HepG2 (cell line): Measurements from ENCODE around the gene PLCL1. TPM values are rescaled to one million over a fixed set of nuclear protein-coding genes. Genes with fewer than 3 reads are reported as not detected.
A peak's percentile ranks its signal among the peaks of the same experiment; 100 is the strongest.

Experiments used
- ATAC-seq: fragments of 200-7000 bp; cut with Tn5 transposase; 3 replicates; pipeline ENCODE4 v1.9.1; 2020; ENCODE audit warnings: mild to moderate bottlenecking, moderate library complexity
- BruUV-seq: library from RNA; stranded (reverse); fragments of 400-500 nt; replicated peaks from 2 replicates; lab custom pipeline; 2021; lab: Mats Ljungman, UMichigan
- CTCF ChIA-PET: fragments of 300-600 bp; formaldehyde crosslinking; extraction: SDS; loops from one replicate; lab custom pipeline; 2021; ENCODE audit warnings: low total read pairs, inconsistent platforms, low intra/inter-chr PET ratio; lab: Yijun Ruan, JAX
- POLR2A ChIA-PET: fragments of 350-600 bp; sonication (Branson Sonifier 250); formaldehyde crosslinking; loops from one replicate; lab custom pipeline; 2020; ENCODE audit warnings: antibody characterized with exemption, inconsistent platforms; lab: Yijun Ruan, JAX
- DNase-seq: peaks from one replicate; pipeline ENCODE4 v3.0.0-alpha.2; 2015; ENCODE audit warnings: low spot score
- FAIRE-seq: peaks from 3 replicates; lab custom pipeline; 2011; peaks lifted over from hg19 to GRCh38; lab: Jason Lieb, UNC
- H2AFZ ChIP-seq: one replicate; pipeline ENCODE4 v1.6.1; 2011; ENCODE audit warnings: low read length, inconsistent platforms
- H3K27ac ChIP-seq: fragments of 300-600 bp; 3 replicates; pipeline ENCODE4 v1.8.0; 2011; ENCODE audit warnings: mixed run types, mild to moderate bottlenecking, mixed read lengths, low read length, inconsistent platforms; ENCODE audit not compliant: insufficient read depth; ENCODE audit errors: extremely low read length
- H3K27me3 ChIP-seq, 2 experiments: fragments of 200-600 bp in 1 of 2; 2 replicates in 1 of 2; 3 replicates in 1 of 2; pipeline versions ENCODE4 v1.6.0 to v1.8.0; 2011; ENCODE audit warnings: low read length in 2 of 2, mild to moderate bottlenecking in 2 of 2, moderate library complexity in 2 of 2, inconsistent platforms in 1 of 2; ENCODE audit not compliant: insufficient read depth in 2 of 2, control insufficient read depth in 1 of 2
- H3K36me3 ChIP-seq, 2 experiments: fragments of 200-600 bp in 1 of 2; replicated peaks in 1 of 2; 2 replicates in 1 of 2; 3 replicates in 1 of 2; pipeline versions ENCODE4 v1.5.1 to v1.8.0; 2011; ENCODE audit warnings: low read length in 2 of 2, inconsistent platforms in 1 of 2; ENCODE audit not compliant: insufficient read depth in 2 of 2, control insufficient read depth in 1 of 2
- H3K4me1 ChIP-seq: 2 replicates; pipeline ENCODE4 v1.5.1; 2012; ENCODE audit warnings: low read length, inconsistent platforms; ENCODE audit not compliant: insufficient read depth
- H3K4me2 ChIP-seq: 2 replicates; pipeline ENCODE4 v1.6.0; 2011; ENCODE audit warnings: low read depth, low read length, inconsistent platforms
- H3K4me3 ChIP-seq, 3 experiments: fragments of 200-600 bp in 1 of 3; sonication (generic), shearing (Covaris generic) in 1 of 3; replicated peaks in 1 of 3; 2 replicates each; pipeline ENCODE4 v1.5.1; 2011 to 2016; ENCODE audit warnings: low read length in 3 of 3, inconsistent platforms in 2 of 3, low read depth in 2 of 3, mild to moderate bottlenecking in 2 of 3, control low read depth in 1 of 3, mixed read lengths in 1 of 3; ENCODE audit not compliant: insufficient read depth in 1 of 3
- H3K79me2 ChIP-seq: one replicate; pipeline ENCODE4 v1.6.1; 2011; ENCODE audit warnings: low read length, inconsistent platforms; ENCODE audit not compliant: insufficient read depth
- H3K9ac ChIP-seq: 2 replicates; pipeline ENCODE4 v1.6.0; 2011; ENCODE audit warnings: mild to moderate bottlenecking, low read depth, low read length, inconsistent platforms; ENCODE audit not compliant: insufficient read depth
- H3K9me3 ChIP-seq: 2 replicates; pipeline ENCODE4 v1.5.1; 2012; ENCODE audit warnings: mild to moderate bottlenecking, low read length
- H4K20me1 ChIP-seq: 2 replicates; pipeline ENCODE4 v1.6.0; 2011; ENCODE audit warnings: inconsistent platforms, mild to moderate bottlenecking, low read length, moderate library complexity; ENCODE audit not compliant: insufficient read depth
- ARID2 ChIP-seq: sonication (generic); formaldehyde crosslinking; IDR thresholded peaks from 2 replicates; pipeline ENCODE4 v1.8.1; 2022; ENCODE audit warnings: mild to moderate bottlenecking, missing genetic modification reagents, borderline replicate concordance
- BHLHE40 ChIP-seq: IDR thresholded peaks from 2 replicates; pipeline ENCODE4 v1.6.1; 2011; ENCODE audit warnings: low read length, improper control_type of control experiment
- ELF4 ChIP-seq: sonication (generic); formaldehyde crosslinking; IDR thresholded peaks from 2 replicates; pipeline ENCODE4 v1.5.0; 2020; ENCODE audit warnings: missing genetic modification reagents, mild to moderate bottlenecking, moderate library complexity, borderline replicate concordance
- JUNB ChIP-seq: sonication (generic); formaldehyde crosslinking; IDR thresholded peaks from 2 replicates; pipeline ENCODE4 v1.8.0; 2022; ENCODE audit warnings: missing genetic modification reagents, mild to moderate bottlenecking, borderline replicate concordance
- KDM2A ChIP-seq: sonication (generic); formaldehyde crosslinking; IDR thresholded peaks from 2 replicates; pipeline ENCODE4 v1.4.0; 2020; ENCODE audit warnings: low read depth, missing genetic modification reagents, borderline replicate concordance
- KDM6A ChIP-seq: IDR thresholded peaks from 2 replicates; pipeline ENCODE4 v1.6.1; 2016; ENCODE audit warnings: low read depth
- MAFF ChIP-seq: IDR thresholded peaks from 2 replicates; pipeline ENCODE4 v1.6.1; 2011; ENCODE audit warnings: low read depth, low read length, improper control_type of control experiment
- MAFK ChIP-seq, 2 experiments: IDR thresholded peaks in 1 of 2; conservative IDR thresholded peaks in 1 of 2; 2 replicates each; pipeline ENCODE4 v1.6.1; 2011; ENCODE audit warnings: improper control_type of control experiment in 2 of 2, low read length in 2 of 2
- MBD4 ChIP-seq: IDR thresholded peaks from 2 replicates; pipeline ENCODE4 v1.6.1; 2012; ENCODE audit warnings: low read length, inconsistent platforms, borderline replicate concordance
- MTF1 ChIP-seq: sonication (generic); formaldehyde crosslinking; IDR thresholded peaks from 2 replicates; pipeline ENCODE4 v1.5.0; 2020; ENCODE audit warnings: missing genetic modification reagents
- NR2F6 ChIP-seq, 2 experiments: IDR thresholded peaks; 2 replicates each; pipeline ENCODE4 v1.6.1; 2016; ENCODE audit warnings: antibody characterized with exemption in 1 of 2, mild to moderate bottlenecking in 1 of 2
- PCBP1 ChIP-seq: fragments of 200-400 bp; formaldehyde crosslinking; IDR thresholded peaks from 2 replicates; pipeline ENCODE4 v1.6.1; 2017; ENCODE audit warnings: mild to moderate bottlenecking, low read depth, low read length, borderline replicate concordance
- SMAD3 ChIP-seq: sonication (generic); formaldehyde crosslinking; IDR thresholded peaks from 2 replicates; pipeline ENCODE4 v1.4.0; 2020; ENCODE audit warnings: missing genetic modification reagents
- TBX2 ChIP-seq: sonication (generic); formaldehyde crosslinking; IDR thresholded peaks from 2 replicates; pipeline ENCODE4 v1.5.0; 2020; ENCODE audit warnings: missing genetic modification reagents, mild to moderate bottlenecking, borderline replicate concordance
- ZNF251 ChIP-seq: sonication (generic); formaldehyde crosslinking; IDR thresholded peaks from 2 replicates; pipeline ENCODE4 v1.9.0; 2021; ENCODE audit warnings: mild to moderate bottlenecking, missing genetic modification reagents
- ZNF775 ChIP-seq: sonication (generic); formaldehyde crosslinking; IDR thresholded peaks from 2 replicates; pipeline ENCODE4 v1.4.0; 2020; ENCODE audit warnings: missing genetic modification reagents, mild to moderate bottlenecking, moderate library complexity, borderline replicate concordance
- WGBS: methylation state at CpG from one replicate; pipeline ENCODE4 v1.1.6; 2017; ENCODE audit warnings: low lambda C conversion rate; 5-methylcytosine and 5-hydroxymethylcytosine counted together
- in situ Hi-C: cut with HindIII; loops from 2 replicates; pipeline ENCODE4 v1.10.0; 2017; ENCODE audit warnings: low pct_unique_long_range_greater_than_20kb; ENCODE audit not compliant: extremely low pct_ligation_motif_present
- intact Hi-C: fragments of 100-400 bp; cut with micrococcal nuclease; formaldehyde crosslinking; loops from one replicate; pipeline ENCODE4 v1.10.0; 2022; ENCODE audit not compliant: unreplicated experiment
- polyA plus RNA-seq, 8 experiments: library from polyadenylated mRNA; depleted of rRNA in 3 of 8; stranded (reverse) in 7 of 8; unstranded in 1 of 8; fragments of >200 nt; fragmentation: Illumina TruSeq in 4 of 8; extraction: Trizol in 4 of 8; gene quantifications; 2 replicates each; pipeline versions ENCODE4 v1.2.1 to v1.2.3, GENCODE V29; 2011 to 2016; ENCODE audit warnings: low read depth in 4 of 8, missing spikeins in 1 of 8, mixed read lengths in 1 of 8; ENCODE audit not compliant: insufficient read depth in 1 of 8
- total RNA-seq, 5 experiments: library from RNA; depleted of rRNA; stranded (reverse); fragments of >200 nt; fragmentation: Illumina TruSeq; extraction: Trizol; gene quantifications; 2 replicates each; pipeline ENCODE4 v1.2.3, GENCODE V29; 2016; ENCODE audit warnings: low read depth in 1 of 5
- TF ChIP-seq, protein P1 (sequence below): IDR thresholded peaks from 2 replicates; pipeline ENCODE4 v1.6.1; 2016; ENCODE audit warnings: low read depth, borderline replicate concordance
- TF ChIP-seq, protein P2 (sequence below): sonication (generic); formaldehyde crosslinking; IDR thresholded peaks from 2 replicates; pipeline ENCODE4 v1.4.0; 2020; ENCODE audit warnings: mild to moderate bottlenecking, missing genetic modification reagents

Gene PLCL1
- total and polyA plus RNA-seq, 2 of the 13 experiments (the other 11 are each of a cell fraction or from before 2014, with no cell fraction given), result not detected

DNA sequence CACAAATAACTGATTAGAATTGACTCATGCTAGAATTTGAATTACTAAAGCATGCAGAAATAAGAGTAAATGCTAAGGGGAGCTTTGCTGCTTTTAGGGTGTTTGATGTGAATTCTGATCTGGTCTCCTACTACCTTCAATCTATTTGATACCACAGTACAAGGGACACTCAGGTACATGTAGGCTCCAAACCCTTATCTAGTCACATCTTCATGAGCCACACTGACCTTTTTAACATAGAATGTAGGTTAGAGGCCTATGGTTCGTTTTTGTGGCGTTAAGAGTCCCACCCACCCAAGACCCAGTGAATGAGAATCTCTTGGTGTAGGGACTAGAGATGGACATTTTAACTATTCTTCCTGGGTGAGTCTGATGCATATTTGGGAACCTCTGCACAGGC, 65.7 kb downstream of the PLCL1 start:
- intact Hi-C loops, result no loop called here
- BruUV-seq, result no TSS peak
- no peak for TF ChIP-seq TBX2 (CRISPR knock-in tag)
- TF ChIP-seq, all 625 proteins: peak for 0
- H3K4me3 ChIP-seq, result no peak overlapping the region
- no peak for ATAC-seq
- no peak overlapping the region for H3K4me2 ChIP-seq
- no peak overlapping the region for H3K27ac ChIP-seq
- in situ Hi-C loops, result no loop called here
- H4K20me1 ChIP-seq, result no peaks in the 10 kb centered on the region
- no peaks in the 10 kb centered on the region for H3K36me3 ChIP-seq
- H3K9me3 ChIP-seq, result no peaks in the 10 kb centered on the region
- H3K27me3 ChIP-seq, result no peaks in the 10 kb centered on the region
- FAIRE-seq, result no peak
- 11% methylated on average over 2 of the region's 2 CpGs for WGBS
- ChIA-PET POLR2A (no interaction called here), CTCF (no interaction called here)
- H3K4me1 ChIP-seq, result no peaks in the 10 kb centered on the region
- H3K9ac ChIP-seq, result no peak overlapping the region
- no peaks in the 10 kb centered on the region for H3K79me2 ChIP-seq
- no peak for DNase-seq
- H2AFZ ChIP-seq, result no peak overlapping the region

DNA sequence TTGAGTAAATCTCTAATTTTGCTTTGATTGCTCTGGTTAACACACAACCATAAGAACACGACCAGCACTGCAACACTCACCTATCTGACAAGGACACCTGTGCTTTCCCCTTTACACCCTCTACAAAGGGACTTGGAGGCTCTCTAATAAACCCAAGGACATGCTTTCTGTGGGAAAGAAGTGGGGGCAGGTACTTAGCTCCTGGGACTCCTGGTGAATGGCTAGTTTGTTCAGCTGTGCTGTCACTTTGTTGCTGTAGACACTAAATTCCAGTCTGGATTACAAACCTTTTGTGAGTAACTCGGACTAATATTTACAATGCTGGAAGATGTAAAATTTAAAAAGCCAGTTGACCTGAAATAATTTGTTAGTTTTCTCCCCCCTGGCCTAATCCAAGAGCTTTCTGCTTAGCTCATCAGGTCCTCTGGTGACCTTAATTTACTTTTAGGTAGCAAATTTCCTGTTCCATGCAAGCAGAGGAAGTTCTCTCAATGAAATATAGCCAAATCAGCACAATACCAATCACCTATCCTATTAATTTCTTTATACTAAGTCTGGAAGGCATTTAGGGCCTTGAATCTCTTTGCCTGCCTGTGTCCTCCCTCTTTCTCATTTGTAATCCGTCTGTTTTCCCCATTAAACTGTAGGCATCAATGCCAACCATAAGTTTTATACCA, 67.5 kb downstream of the PLCL1 start:
- Histone ChIP-seq H3K27ac (no peak overlapping the region), H3K27me3 (no peaks in the 10 kb centered on the region), H3K79me2 (no peaks in the 10 kb centered on the region), H3K9me3 (no peaks in the 10 kb centered on the region), H3K4me1 (no peaks in the 10 kb centered on the region), H3K36me3 (no peaks in the 10 kb centered on the region), H3K4me2 (no peak overlapping the region), H2AFZ (no peak overlapping the region), H3K9ac (no peak overlapping the region), H4K20me1 (no peaks in the 10 kb centered on the region), H3K4me3 (no peak overlapping the region)
- no peak for ATAC-seq
- POLR2A ChIA-PET, result no interaction called here
- no TSS peak for BruUV-seq
- no peak for FAIRE-seq
- 2% methylated on average over 3 of the region's 3 CpGs for WGBS
- intact Hi-C loops, result no loop called here
- in situ Hi-C loops, result no loop called here
- CTCF ChIA-PET, result no interaction called here
- DNase-seq, result no peak
- TF ChIP-seq BHLHE40, result no peak
- TF ChIP-seq JUNB (CRISPR knock-in tag), result no peak
- no peak for TF ChIP-seq MTF1 (CRISPR knock-in tag)
- no peak for TF ChIP-seq ELF4
- no peak for TF ChIP-seq ZNF775
- no peak for TF ChIP-seq NR2F6 (IDR thresholded peaks at IDR 0.05)
- TF ChIP-seq NR2F6 (CRISPR knock-in tag; IDR thresholded peaks at IDR 0.05), result no peak
- TF ChIP-seq MAFF, result peak; percentile 52; the same call in 1 of the 2 replicates
- TF ChIP-seq, protein P1, sequence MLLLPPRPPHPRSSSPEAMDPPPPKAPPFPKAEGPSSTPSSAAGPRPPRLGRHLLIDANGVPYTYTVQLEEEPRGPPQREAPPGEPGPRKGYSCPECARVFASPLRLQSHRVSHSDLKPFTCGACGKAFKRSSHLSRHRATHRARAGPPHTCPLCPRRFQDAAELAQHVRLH (CRISPR knock-in tag), result no peak
- TF ChIP-seq, protein P2, sequence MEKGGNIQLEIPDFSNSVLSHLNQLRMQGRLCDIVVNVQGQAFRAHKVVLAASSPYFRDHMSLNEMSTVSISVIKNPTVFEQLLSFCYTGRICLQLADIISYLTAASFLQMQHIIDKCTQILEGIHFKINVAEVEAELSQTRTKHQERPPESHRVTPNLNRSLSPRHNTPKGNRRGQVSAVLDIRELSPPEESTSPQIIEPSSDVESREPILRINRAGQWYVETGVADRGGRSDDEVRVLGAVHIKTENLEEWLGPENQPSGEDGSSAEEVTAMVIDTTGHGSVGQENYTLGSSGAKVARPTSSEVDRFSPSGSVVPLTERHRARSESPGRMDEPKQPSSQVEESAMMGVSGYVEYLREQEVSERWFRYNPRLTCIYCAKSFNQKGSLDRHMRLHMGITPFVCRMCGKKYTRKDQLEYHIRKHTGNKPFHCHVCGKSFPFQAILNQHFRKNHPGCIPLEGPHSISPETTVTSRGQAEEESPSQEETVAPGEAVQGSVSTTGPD (CRISPR knock-in tag), result no peak
- no peak for TF ChIP-seq ZNF251 (CRISPR knock-in tag)
- TF ChIP-seq MAFK (conservative IDR thresholded peaks at IDR 0.05 in 1 of 2, IDR thresholded peaks at IDR 0.05 in 1 of 2; ENCODE audit: low read length in 2 of 2), result peak; percentile 60 to 70; a peak in 3 of 4 replicates
- TF ChIP-seq KDM2A (CRISPR knock-in tag), result no peak
- TF ChIP-seq PCBP1, result no peak
- no peak for TF ChIP-seq SMAD3 (CRISPR knock-in tag)
- TF ChIP-seq ARID2 (CRISPR knock-in tag), result no peak
- no peak for TF ChIP-seq MBD4
- TF ChIP-seq KDM6A (CRISPR knock-in tag), result no peak
